CD4-positive, alpha-beta T cell treated with Interleukin-17A for 4 hours (primary cell): ENCODE measurements around the gene DPEP3.
"Not testable (repeated sequence)": the region's sequence is repeated elsewhere in the genome, so short reads cannot be mapped to it uniquely, and the experiment has no call there.

Experiments used
- DNase-seq: peaks from one replicate; pipeline ENCODE4 v3.0.0-alpha.2; 2020; ENCODE audit warnings: mixed read lengths

The DPEP3 gene

DNA sequence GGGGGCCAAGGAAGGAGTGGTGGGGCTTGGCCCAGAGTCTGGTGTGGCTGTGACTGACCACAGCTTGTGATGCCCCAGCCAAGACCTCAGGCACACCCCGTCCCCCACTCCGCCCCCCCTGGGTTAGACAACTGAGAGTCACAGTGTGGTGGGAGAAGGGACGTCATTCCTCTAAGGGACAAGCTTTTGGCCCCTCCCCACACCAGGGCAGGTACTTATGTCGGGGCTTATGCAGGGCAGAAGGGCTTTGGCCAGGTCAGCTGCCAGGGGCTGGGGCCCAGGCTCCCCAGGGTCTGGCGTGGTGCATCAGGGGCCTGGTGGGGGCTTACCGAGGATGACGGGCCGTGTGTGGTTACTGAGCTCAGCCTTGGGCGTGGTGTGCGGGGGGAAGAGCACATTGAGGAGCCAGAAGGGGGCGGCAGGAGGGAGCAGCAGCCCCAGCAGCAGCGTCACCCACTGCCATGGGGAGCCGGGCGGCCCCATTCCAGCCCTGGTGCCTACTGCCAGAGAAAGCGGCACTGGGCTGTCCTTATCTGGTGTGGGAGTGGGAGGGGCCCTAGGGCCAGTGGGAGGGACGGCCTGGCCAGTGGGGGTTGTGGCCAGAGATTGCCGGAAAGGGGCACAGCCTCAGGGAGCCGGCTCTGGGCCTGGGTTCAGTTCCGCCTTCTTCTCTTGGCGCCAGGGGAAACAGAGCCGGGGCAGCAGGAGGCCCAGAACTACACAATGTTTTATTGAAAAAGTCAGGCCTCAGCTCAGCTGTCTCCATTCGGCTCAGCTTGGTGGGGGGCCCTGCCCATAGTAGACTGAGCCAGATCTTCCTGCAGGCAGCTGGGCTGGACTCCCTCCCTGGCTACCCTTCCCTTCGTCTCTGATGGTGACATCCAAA is 36.4 kb downstream of the DPEP3 start, which contains the start of gene LCAT:
Gene LCAT, minus strand, starts transcription at position 502 of the 886 bp plus-strand sequence. Its CDS starts 19 bp downstream, at position 483.
- DNase-seq = no peak

DNA sequence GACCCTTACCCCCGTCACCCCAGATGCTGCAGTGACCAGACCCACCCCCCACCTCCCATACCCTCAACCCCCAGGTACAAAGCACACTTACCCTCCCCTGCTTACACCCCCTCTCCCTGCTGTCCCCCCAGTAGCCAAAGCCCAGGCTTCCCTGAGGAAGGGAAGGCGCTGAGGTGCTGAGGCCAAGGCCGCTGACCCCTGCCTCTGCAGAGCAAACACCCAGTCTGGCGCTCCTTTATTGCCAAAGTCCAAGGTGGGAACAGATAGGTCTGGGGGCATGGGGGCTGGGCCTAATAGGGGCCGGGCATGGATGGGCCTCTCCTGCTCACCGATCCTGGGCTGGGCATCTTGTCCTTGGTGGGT is 37.1 kb downstream of the DPEP3 start:
- DNase-seq = no peak

DNA sequence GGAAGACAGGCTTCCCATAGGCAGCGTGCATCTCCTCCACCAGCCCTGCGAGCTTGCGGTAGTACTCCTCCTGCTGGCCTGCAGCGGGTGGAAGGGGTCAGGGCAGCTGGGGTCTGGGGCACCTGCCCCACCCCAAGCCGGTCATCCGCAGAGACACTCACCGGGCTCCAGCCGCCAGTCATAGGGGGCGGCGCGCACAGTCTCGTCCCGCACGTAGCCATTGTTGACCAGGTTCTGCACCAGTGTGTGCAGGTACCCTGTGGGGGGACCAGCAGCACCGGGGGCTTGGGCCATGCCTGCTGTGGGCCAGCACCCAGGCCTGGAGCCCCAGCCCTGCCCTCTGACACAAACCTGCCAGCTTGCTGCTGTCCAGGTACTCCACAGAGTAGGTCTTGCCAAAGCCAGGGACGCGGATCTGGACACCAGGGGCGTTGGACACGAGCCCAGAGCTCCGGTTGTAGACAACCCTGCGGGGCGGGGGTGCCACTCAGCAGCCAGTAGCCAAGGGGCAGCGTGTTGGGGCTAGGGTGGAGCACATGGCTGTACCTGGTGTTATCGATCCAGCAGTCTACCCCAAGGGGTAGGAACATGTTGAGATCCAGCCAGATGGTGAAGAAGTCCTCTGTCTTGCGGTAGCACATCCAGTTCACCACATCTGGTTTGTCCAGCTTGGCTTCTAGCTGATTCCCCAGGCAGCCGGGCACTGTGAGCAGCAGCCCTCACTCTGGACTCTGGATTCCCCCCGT is 37.6 kb downstream of the DPEP3 start:
- no peak for DNase-seq

DNA sequence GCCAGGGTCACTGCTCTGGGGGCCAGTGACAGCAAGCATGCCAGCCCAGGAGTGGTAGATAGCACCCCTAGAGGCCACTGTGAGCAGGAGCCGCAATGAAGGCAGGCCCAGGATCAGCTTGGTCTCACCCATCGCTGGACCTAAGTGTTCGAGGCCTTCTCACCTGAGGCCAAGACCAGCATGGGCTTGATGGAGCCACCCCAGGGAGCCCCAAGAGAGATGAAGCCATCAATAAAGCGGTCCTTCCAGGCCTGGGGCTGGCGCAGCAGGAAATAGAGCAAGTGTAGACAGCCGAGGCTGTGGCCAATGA is 38.1 kb downstream of the DPEP3 start:
- DNase-seq = peak; percentile 49

DNA sequence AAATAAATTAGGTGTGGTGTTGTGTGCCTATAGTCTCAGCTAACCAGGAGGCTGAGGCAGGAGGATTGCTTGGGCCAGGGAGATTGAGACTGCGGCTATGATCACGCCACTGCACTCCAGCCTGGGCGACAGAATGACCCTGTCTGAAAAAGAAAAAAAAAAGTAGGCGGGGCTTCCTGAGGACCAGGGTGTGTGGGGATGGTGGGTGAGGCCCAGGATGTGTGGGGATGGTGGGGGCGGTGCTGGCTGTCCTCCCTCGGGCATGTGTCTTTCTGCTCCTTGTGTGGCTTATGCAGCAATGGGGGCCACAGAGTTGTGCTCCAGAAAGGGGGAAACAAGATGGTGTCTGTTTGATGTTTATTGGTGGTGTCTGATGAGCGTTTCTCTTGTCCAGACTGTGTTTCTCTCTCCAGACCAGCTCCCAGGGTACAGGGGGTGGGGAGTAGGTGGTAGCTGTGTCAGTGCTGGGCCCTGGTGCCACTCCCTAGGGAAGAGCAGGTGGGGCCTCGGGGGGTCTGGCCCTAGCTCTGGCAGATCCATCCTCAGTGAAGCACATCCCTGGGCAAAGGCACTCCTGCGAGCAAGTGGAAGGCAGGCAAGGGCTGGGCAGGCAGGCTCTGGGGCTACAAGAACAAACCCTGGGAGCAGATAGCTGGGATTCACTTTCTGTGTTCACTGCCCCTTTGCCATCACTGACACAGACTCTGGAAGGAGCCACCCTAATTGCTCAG is 38.7 kb downstream of the DPEP3 start:
- no peak for DNase-seq

DNA sequence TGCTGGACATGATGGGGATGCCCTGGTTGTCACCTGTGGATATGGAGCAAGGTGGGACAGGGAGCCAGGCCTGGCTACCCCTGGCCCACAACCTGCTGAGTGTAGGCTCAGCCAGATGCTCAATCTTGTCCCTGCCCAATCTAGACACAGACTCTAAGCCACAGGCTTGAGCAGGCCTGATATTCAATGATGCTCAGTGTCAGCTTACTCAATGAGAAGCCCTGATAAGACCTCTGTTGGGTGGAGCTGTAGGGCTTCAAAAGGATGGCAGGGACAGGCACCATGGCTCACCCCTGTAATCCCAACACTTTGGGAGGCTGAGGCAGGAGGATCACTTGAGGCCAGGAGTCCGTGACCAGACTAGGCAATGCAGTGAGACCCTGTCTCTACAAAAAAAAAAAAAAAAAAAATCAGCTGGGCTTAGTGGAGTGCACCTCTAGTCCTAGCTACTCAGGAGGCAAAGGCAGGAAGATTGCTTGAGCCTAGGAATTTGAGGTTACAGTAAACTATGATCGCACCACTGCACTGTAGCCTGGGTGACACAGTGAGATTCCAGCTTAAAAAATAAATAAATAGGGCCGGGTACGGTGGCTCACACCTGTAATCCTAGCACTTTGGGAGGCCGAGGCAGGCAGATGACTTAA is 39.7 kb downstream of the DPEP3 start:
- DNase-seq = no peak

DNA sequence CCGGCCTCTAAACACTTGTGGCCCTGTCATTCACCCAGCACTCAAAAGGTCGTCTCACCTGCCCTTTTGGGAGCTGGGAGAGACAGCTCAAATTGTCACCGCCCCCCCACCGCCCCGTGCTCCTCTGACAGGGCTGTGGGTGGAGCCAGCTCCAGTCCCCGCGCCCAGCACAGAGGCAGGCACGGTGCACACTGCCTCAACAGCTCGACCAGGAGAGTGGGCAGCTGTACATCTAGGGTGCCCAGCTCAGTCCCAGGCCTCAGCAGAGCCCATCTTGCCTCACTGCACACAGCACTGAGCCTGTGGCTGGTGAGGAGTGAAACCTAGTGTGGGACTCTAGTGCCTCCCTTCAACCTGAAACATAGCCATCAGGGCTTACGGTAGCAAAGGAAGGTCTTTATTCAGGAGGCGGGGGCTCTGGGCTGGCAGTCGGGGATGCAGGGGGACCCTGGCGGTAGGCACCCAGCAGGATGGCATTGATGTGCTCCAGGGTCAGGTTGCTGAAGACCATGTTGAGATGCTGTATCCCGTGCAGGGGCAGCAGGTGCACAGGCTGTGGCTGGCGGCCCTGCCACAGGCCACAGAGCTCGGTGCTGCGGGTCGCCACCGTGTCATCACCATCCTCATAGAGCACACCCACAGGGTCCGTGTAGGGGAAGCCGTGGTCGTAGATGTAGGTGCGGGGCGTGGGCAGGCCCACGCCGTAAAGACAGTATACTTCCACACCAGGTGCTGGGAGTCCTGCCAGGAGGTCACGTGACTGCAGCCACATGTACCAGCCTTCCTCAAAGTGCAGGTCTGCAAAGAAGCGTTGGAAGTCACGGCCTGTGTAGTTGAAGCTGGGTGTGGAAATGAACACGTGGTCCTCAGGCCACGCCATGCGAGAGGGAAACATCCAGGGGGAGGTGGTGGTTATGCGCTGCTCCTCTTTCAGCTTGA is 40.5 kb downstream of the DPEP3 start:
- DNase-seq = peak; percentile 69

DNA sequence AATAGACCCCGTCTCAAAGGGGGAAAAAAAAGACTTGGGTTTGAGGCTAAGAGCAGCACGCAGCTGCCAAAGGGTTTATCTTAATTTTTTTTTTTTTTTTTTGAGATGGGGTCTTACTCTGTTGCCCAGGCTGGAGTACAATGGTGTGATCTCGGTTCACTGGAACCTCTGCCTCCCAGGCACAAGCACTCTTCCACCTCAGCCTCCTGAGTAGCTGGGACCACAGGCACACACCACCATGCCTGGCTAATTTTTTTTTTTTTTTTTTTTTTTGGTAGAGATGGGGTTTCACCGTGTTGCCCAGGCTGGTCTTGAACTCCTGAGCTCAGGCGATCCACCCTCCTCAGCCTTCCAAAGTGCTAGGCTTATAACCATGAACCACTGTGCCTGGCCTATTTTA is 42.6 kb downstream of the DPEP3 start:
- not testable (repeated sequence) for DNase-seq

DNA sequence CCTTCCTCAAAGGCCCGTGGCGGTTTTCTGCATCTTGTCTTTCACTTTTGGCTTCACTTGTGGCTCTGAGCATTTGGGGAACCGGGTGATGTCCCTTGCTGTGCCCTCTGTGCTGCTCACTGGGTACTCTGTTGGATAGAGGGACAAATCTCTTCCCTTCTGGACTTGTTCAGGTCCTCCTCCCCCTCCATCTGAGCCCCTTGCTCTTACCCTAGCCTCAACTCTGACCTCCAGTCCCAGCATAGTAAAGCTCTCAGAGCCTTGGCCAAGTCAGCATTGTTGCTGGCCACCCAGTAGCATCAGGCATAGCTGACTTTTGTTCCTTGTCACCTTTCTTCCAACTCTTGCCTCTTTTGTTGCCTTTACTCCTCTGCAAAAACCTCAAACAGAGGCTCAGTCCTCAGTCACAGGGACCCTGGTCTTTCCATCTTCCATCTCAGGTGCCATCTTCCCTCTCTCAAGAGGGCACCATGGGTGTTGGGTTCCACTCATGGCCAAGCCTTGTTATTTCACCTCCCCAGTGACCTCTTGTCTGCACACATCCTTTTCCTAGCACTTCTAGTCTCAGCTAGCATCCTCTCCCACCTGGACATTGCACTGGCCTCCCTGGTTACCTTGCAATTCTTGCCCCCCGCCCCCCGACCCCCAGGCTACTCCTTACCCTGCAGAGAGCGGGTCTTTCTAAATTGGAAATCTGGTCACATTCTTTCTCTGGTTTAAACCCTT is 43.3 kb downstream of the DPEP3 start:
- peak; percentile 81 for DNase-seq

DNA sequence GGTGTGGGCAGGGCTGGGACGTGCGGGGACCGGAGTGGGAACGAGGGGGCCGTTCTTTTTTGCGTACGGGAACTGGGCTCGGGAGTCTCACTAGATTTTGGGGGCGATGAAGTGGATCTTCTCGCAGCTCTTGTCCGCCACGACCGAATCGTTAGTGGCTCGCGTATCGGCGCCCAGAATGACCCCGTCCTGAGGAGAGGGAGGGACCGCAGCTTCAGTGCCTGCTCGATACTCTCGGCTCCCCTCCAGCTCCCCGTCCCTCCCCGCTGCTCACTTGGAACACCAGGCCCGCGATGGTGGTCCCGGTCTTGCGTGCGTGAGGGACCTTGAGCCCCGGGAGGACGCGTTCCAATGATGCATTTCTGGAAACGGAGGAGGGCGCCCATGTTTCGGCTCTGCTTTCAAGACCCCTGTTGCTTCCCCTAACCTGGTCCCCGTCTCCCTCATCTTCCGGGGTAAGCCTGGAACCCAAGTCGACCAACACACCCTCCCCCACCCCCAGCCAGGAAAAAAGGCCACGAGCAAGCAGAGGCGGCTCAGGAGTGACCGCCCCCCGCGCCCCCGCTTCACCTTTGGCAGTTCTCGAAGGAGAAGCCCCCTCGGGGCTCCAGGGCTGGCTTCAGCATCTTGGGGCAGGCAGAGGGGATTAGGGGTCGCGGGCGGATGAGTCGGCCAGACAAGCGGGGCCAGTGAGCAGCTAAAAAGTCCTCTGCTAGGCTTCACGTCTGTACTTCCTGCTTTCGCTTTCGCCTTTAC is 44.0 kb downstream of the DPEP3 start, which contains the start of gene PSMB10:
Gene PSMB10, minus strand, starts transcription at position 727 of the 756 bp plus-strand sequence. Its CDS starts 101 bp downstream, at position 626.
- no peak for DNase-seq

DNA sequence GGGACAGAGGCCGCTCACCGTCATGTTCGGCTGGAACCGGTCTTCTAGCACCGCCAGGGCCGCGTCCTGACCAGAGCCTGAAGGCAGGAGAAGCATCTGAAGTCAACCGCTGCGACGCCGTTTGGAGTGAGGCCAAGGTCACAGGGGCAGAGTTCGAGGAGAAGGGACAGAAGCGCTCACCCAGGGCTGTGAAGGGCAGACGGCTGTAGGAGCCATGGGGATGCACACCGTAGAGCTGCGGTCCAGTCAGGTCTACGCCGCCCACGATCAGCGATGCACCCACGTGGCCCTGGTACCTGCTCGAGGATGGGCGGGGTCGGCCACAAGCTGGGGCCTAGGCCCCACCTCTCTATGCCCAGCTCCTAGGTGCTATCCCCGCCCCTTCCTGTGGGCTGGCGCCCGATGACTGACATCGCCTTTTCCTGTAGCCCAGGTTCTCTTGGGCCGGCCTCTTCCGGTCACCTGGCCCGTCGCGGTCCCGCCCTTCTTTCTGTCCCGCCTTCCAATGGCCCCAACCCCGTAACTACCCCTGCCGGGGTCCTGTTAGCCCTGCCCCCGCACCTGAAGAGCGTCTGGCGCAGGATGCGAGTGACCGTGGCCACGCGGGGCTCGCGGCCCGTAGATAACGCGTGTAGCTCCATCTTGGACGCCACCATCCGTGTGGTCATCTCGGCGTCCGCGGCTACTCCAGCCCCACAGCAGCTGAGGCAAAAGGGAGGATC is 44.7 kb downstream of the DPEP3 start:
- DNase-seq = peak; percentile 97

DNA sequence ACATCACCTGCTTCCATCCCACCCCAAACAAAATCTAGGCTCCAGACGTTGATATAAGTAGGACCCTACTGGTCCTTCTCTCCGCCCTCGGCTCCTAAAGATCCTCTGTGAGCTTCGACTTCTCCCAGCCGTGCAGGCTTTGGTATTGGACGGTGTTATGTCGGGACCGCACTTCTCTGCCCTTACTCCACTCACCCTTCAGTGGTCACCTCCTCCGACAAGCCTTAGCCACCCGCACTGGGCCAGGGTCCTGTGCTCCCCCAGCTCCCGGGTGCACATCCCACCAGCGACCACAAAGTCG is 45.2 kb downstream of the DPEP3 start:
- no peak for DNase-seq

DNA sequence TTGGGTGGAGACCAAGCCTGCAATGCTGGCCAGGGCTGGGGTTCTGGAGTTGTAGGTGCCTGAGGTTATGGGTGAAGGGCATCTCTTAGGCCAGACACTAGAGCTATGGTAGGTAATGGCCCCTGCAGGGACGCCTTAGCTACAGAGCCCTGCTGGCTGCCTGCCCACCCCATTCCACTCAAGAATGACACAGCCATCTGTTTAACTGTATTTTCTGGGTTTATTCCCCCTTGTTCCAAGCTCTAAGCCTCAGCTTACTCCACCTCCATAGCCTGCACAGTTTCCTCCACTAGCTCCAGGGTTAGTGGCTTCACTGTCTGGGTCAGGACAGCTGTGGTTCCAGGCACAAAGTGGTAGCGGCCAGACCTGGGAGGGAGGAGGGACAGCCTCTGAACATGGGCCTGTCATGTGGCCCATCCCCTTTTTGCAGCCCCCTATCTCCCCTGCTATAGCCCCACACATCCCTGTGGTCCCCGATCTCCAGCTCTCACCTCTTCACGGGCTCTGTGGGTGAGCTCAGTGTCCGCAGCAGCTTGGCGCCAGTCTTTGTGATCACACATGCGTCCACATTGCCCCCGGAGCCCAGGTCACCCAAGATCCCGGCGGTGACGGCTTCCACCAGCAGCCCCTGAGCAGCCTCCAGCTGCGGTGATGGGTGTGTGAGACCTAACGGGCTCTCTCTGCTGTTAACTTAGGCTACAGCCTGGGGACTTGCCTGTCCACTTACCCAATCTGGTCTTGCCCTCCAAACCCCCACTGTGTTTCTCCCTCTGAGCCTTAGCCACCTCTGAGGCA is 45.8 kb downstream of the DPEP3 start:
- no peak for DNase-seq

DNA sequence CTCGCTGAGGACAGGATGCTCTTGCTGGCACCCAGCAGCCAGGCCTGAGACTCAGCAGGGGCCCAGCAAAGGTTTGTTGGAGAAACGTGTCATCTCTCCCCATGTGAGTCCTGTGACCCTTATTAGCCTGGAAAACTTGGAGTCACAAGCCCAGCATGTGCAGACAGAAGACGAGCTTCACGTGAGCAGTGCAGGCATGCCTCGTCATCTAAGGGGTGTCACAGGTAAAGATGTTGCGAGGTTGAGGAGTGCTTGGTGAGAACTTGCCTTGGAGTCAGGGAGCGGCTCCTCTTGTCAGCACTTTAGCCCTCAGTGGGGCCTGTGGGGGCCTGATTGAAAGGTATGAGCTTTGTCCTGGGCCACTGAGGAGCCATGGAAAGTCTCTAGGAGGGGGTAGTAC is 46.5 kb downstream of the DPEP3 start:
- no peak for DNase-seq

DNA sequence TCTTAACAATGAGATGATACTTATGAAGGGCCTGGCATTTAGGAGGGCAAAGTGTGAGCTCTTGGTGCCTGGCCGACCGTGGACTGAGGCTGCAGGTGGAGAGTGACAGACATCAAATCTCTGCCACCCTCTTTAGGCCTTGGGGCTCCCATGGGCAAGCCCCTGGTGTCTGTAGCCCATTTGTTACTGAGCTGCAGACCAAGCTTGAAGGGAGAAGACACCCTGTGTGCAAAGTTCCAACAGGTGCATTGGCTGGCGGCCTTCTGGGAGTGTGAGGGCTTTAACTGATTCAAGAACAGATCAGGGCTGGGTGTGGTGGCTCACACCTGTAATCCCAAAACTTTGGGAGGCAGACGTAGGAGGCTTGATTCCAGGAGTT is 47.8 kb downstream of the DPEP3 start:
- no peak for DNase-seq

DNA sequence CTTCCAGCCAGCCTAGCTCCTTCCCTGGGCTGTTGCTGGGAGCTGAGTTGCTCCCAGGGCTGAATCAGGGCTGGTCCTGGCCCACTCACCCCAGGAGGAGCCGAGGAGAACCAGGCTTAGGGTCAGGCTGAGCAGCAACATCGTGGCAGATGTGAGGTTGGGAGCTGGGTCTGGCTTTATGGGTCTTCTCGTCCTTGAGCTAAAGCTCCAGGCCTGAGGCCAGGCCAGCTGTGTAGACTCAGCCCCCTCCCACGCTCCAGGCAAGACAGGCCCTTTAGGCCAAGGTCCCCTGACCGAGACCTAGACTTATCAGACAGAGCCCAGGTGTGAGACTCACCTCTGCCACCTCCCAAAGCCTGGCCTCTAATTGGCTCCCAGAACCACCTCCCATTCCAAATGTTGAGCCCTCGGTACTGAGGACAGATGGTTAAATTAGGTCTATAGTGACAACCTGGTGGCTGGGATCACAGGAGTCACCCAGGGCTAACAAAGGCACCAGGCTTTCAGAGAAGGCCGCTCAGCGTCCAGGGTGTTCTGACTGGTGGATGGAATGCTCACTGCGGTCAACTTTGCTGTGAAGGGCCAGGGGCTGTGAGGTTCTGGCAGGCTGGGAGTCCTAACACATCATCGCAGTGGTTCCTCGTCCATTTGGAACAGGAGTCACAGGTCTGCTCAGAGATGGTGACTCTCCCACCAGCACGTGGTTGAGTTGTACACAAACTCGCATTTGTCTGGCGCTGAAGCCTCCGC is 48.4 kb downstream of the DPEP3 start, which contains the start of gene CTRL:
Gene CTRL, minus strand, starts transcription at position 151 of the 750 bp plus-strand sequence. Its CDS starts 10 bp downstream, at position 141.
- DNase-seq = no peak

DNA sequence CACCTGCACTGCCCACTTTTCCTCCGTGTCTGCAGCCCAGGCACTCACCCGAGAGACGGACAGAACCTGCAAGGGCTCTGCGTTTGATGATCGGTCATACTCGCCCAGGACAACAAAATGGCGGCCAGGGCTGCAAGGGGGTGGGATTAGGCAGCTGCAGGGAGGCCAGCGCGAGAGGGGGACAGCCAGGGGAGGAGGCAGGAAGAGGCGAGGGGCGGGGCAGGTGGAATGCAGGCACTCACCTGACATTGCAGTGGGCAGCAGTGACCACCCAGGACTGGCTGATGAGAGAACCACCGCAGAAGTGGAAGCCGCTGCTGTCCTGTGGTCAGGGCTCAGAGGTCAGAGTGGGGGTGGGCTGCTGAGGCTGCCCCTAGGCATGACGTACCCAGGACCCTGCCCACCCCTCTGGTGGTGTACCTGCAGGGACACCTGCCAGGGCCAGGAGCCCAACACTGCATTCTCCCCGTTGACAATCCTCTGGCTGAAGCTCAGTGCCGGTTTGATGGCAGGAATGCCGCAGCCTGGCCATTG is 49.6 kb downstream of the DPEP3 start:
- no peak for DNase-seq

DNA sequence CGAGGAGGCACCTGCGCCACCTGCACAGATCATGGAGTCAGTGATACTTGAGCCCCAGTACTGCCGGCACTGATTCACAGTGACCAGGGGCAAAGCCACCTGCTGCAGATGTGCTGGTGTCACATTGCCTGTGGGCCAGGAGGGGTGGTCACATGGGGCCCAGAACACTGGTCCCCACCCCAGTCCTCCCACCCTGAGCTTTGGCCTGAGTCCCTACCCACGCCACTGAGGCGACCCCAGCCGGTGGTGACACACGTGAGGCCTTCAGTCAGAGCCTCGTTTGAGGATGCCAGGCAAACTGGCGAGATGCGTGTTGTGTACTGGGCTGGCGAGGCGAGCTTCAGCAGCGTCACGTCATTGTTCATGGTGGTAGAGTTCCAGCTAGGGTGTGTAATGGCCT is 50.1 kb downstream of the DPEP3 start:
- DNase-seq = no peak
